ENCODE measurements around the gene TFR2.

DNA sequence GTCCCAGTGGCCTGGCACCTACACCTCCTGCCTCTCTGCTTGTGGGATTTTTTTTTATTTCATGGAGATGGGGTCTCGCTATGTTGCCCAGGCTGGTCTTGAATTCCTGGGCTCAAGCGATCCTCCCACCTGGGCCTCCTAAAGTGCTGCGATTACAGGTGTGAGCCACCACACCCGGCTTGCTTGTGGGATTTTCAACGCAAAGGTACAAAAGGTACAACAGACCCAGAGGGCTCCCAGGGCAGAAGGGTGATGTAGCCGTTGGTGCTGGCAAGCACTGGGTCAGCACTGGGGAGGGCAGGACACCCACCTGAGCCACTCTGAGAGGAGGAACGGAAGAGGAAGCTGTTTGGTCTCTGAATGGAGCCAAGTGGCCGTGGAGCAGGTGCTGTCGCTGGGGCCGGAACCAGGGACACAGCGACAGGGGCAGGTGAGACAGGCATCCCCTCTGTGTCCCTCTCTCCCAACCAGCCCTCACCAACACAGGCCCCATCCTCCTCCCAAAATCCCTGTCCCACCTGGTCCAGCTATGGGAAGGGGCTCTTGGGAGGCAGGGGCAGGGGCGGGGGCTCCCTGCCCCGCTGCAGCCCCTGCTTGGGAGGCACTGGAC, 64.9 kb downstream of the TFR2 start:
- no peak for TF ChIP-seq GATA3 (IDR thresholded peaks at IDR 0.05; ENCODE audit: low read depth, low read length)
- no peak for TF ChIP-seq GATA2 (IDR thresholded peaks at IDR 0.05; ENCODE audit: low read depth, low read length)
